Ishikawa (cell line): ENCODE results near the gene TRIM42.

Experiments
- CEBPB ChIP-seq: IDR thresholded peaks from 2 replicates; pipeline ENCODE4 v1.6.1; 2012
- CREB1 ChIP-seq: IDR thresholded peaks from 2 replicates; pipeline ENCODE4 v1.6.1; 2012; ENCODE audit warnings: low read depth
- EP300 ChIP-seq: IDR thresholded peaks from 2 replicates; pipeline ENCODE4 v1.6.1; 2012; ENCODE audit warnings: borderline replicate concordance
- FOXM1 ChIP-seq: IDR thresholded peaks from 2 replicates; pipeline ENCODE4 v1.6.1; 2012; ENCODE audit warnings: low read depth, borderline replicate concordance
- MAX ChIP-seq: IDR thresholded peaks from 2 replicates; pipeline ENCODE4 v1.6.1; 2012
- RAD21 ChIP-seq: IDR thresholded peaks from 2 replicates; pipeline ENCODE4 v1.6.1; 2012; ENCODE audit warnings: low read depth
- REST ChIP-seq: IDR thresholded peaks from 2 replicates; pipeline ENCODE4 v1.6.1; 2012; ENCODE audit warnings: low read depth, mild to moderate bottlenecking
- TAF1 ChIP-seq: IDR thresholded peaks from 2 replicates; pipeline ENCODE4 v1.6.1; 2012; ENCODE audit warnings: low read depth, mild to moderate bottlenecking
- TCF12 ChIP-seq: IDR thresholded peaks from 2 replicates; pipeline ENCODE4 v1.6.1; 2012; ENCODE audit warnings: low read depth
- ZBTB7A ChIP-seq: IDR thresholded peaks from 2 replicates; pipeline ENCODE4 v1.6.1; 2012; ENCODE audit warnings: low read depth
- TF ChIP-seq, protein P1 (sequence below): IDR thresholded peaks from 2 replicates; pipeline ENCODE4 v1.6.1; 2012

DNA sequence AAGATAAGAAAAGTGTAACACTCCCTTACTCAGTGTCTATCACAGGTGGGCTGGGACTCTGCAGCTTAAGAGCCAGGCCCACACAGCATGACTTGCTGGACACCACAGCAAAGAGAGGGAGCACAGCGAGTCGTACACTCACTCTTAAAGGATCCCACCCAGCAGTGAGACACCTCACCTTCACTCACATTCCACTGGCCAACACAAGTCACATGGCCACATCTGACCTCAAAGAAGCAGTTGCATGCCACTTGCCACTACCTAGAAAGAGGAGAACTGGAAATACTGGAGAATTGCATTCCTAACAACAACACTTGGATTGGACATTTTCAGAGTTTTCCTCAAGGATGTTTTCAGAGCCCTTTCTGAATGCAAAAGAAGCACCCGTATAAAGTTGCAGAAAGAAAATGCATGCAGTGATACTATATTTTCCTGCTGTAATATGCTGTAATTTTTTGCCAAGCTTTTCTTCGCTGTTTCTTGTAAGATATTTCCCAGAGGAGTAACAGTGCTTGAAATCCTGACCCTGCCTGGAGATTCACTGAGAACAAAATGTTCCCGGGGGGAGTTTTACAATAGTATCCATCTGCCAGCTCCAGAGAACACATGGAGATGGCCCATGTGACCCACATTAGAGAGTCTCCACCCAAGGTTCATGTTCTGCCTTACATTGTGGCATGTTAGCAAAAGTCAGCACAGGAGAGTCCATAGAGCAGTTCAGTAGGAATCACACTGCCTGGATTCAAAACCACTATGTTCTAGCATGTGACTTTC is 42.2 kb downstream of the TRIM42 start:
- TF ChIP-seq REST (no peak), TCF12 (no peak), RAD21 (no peak), ZBTB7A (no peak), TAF1 (no peak), CREB1 (no peak), EP300 (no peak), FOXM1 (no peak), MAX (no peak), CEBPB (no peak)
- TF ChIP-seq, protein P1, sequence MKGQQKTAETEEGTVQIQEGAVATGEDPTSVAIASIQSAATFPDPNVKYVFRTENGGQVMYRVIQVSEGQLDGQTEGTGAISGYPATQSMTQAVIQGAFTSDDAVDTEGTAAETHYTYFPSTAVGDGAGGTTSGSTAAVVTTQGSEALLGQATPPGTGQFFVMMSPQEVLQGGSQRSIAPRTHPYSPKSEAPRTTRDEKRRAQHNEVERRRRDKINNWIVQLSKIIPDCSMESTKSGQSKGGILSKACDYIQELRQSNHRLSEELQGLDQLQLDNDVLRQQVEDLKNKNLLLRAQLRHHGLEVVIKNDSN = no peak
